ENCODE measurements around the gene FBLN1.

Gene FBLN1

DNA sequence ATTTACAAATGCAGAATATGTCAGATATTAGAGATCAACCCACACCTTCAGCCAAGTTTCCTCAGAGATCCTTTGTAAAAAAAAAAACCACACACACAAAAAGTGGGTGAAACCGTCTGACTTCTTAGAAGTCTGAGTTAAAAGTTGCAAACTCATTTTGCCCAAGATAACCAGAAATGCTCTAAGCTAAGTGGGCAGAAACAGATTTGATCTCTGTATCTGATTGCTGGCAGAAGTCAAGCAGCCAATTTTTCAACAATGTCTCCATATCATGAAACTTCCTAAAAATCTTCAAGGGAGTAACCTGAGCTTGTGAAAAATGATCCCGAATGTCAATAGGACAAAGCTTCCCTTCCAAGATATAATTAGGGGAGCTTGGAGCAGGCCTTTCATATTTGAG, 140.3 kb downstream of the FBLN1 start:
- no peak for DNase-seq

DNA sequence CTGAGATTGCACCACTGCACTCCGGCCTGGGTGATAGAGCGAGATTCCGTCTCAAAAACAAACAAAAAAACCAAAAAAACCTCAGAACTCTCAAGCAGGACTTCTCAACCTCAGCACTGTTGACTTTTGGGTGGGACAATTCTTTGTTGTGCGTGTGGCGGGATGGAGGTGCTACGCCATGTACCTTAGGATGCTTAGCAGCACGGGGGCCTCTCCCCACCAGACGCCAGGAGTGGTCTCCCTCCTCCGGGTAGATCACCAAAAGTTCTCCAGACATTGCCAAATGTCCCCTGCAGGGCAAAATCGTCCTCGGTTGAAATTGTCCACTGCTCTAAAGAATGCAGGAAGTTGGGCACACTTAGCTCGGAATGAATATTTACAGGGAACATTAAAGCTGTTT, 142.0 kb downstream of the FBLN1 start:
- DNase-seq: no peak

DNA sequence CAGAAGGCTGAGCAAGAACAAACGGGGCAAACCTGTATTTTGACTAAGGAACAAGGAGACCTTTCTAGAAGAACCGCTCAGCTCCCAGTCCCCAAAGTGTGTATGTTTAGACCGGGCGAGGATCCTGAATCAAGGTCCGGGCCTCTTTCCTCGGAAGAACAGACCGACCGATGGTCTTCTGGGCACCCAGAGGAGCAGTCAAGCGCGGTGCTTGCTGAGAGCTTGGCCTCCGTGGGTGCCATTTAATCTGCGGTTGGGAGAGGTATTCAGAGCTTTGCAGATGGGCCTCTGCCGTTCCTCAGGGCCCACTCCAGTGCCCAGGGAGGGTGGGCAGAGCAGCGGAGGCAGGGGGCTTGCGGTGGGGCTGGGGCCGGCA, 142.5 kb downstream of the FBLN1 start:
- DNase-seq: no peak

DNA sequence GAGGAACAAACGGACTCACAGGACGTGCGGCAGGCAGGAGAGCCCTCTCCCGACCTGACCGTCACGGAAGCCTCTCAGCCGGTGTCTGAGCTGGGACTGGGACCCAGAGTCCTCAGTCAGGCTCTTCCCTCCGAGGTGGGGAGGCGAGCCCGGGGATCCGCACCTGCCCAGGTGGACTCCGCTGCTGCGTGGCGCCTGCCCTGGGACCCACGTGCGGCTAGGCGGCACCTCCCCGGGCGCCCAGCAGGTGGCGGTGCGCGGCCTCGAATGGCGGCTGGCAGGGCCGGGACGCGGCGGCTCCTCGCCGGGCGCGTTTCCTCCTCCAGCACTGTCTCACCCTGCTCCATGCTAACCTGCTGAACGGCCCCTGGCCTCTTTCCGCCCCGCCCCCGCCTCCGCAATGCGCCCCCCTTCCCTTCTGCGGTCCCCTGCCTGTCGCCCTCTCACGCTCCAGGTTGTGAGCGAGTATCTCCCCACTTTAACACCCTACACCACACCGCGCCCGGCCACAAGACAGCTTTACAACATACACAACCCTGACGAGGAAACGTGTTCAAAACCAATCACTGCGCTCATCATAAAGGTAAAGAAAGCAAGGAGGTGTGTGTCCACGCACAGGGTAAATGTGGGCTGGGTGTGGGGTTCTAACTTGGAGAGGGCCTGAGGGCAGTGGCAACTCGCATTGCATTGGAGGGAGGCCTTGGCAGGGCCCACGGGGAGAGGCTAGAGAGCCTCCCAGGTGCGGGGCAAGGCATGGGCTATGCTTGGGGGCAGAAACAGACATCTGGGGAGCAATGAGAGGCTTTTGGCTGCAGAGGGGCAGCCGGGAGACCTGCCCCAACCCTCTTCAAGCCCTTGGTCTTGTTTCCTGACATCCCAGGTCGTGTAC, 143.1 kb downstream of the FBLN1 start:
- peak; percentile 66 for DNase-seq

DNA sequence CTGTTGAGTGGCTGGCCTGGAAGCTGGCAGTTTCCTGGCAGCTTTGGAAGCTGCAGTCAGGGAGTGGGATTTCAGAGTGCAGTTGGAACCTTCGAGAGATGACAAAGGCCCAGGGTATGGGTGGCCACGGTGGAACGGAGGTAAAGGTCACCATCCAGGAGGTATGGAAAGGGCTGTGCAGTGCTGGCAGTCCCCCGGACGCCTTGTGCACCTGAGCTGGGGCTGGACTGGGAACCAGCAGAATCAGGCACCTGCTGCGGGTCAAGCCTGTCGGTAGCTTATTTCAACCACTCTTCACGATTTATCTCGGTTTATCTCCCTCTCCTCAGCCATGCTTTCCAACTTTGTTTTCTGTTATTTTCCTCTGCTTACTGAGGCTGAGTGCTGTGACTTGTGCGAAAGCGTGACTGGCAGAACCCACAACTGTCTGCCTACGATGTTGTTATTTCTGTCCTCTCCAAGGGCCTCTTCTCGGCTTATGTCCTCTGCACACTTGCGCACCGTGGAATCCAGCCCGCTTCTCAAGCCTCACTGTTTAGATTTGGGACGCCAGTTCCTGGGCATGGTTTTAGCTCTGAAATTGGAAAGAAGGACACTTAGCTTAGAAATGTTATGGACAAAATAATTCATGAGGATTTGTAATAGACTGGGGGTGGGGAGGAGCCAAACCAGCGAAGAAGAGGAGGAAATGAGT, 145.0 kb downstream of the FBLN1 start:
- no peak for DNase-seq

DNA sequence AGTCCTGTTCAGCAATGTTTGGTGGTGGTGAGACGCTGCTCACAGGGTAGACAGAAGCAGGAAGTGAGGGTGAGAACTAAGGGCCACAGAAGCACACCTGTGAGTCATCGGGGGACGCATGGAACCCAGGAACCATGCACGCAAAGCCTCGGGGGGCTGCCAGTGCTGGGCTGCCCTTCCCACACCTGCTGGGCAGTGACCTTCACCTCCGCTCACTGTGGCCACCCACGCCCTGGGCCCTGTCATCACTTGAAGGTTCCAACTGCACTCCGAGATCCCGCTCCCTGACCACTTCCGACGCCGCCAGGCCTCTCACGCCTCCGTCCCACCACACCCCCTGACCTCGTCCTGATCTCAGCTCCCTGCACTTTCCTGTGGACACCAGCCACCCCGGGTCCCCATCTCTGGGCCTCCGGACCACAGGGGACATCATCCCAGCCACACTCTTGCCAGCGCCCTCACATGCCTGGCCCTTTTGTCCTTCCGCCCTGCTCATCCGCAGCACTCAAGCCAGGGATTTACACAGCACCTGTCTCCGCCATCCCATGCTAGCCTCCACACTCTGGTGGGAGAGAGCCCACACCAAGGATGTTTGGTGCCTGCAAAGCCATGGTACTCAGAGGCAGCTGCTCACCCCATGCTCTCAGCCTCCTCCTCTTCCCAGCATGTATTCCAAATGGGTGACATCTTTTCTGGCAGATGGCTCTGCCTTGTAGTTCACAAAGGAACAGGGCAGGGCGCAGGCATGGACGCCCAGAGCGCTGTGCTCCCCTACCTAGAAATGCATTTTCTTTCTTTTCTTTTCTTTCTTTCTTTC, 145.8 kb downstream of the FBLN1 start:
- DNase-seq: no peak

DNA sequence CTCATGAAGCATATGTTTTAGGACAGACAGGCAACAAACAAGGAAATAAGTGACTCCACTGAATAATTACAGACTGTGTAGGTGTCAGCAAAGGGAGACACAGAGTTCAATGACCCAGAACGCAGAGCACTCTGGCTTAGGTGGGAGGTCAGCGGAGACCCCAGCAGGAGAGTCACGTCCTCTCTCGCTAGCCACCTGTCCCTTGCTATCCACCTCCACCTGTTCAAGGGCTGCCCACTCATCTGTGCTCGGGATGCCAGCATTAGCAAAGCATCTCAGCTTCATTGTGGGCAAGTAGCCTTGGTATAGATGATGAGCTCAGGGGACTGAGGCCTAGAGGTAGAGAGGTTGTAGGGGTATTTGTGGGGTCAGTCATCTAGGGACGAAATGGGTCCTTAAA, 147.1 kb downstream of the FBLN1 start:
- no peak for DNase-seq

DNA sequence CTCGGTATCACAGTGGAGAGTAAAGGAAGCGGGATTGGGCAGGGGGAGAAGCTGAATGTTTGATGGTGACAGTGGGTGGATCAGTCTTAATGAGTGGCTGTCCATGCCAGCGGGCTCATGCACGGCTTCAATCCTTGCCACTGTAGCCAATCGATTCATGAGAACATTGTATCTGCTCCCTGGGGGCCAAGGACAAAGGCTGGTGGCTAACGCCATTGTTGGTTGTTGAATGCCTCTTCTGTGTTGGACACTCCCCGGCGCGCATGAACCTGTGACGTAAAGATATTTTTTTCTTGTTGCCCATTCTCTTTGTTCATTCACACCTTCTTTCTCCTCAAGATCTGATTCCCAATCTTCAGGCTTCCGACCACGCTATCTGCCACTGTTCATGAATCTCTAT, 148.0 kb downstream of the FBLN1 start:
- DNase-seq: no peak
